GM13976 (cell line): Measurements from ENCODE around the gene RNF121.

ENCODE experiments used
- DNase-seq: peaks from one replicate; pipeline ENCODE4 v3.0.0; 2012; ENCODE audit warnings: low spot score
- in situ Hi-C: fragments of 300-500 bp; cut with MboI; formaldehyde crosslinking; loops from one replicate; pipeline ENCODE4 v1.12.0; 2022; ENCODE audit warnings: low sequenced_read_pairs, mixed read lengths, inconsistent platforms; ENCODE audit not compliant: unreplicated experiment
- TF ChIP-seq, protein P1 (sequence below): IDR thresholded peaks from 2 replicates; pipeline ENCODE4 v1.5.1; 2012; ENCODE audit warnings: borderline replicate concordance, mild to moderate bottlenecking; ENCODE audit not compliant: insufficient read depth; ENCODE audit errors: extremely low read depth, missing control alignments, control extremely low read depth

Gene RNF121

DNA sequence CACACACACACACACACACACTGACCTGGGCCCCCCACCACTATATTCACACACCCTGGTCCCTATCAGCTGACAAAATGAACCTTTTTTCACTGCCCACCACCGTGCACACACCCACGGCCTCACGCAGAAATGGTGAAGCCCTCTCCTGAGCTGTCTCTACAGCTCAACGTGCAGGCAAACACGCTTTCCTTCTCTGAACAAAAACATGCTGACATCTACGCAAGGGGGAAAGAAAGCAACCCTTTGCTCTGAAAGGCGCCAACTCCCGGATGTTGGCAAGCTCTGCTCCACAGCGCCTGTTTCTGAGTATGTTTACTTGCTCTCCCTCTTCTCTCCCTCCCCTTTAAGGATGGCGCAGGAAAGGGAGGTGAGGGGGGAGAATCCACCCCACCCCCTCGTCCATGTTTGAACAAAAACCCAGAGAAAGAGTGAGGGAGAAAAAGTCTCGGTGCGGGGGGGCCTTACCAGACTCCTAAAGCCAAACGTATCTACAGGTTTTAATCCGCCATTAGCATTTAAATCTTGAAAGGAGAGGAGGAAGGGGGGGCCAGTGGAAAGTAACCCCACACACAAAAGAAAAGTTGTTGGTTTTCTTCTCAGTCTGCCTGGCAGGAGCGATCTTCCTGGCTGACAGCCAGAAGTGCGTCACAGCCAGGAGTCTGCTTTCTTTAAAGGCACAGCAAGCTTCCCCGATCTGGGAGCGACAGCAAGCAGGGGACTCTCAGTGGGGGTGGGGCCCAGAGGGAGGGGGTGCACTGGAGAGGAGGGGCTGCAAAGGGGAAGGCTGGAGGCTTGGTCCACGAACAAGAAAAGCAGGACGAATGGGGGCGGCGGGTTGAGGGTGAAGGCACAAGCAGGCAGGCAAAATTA lies 111.9 kb downstream of the RNF121 start:
- TF ChIP-seq, protein P1, sequence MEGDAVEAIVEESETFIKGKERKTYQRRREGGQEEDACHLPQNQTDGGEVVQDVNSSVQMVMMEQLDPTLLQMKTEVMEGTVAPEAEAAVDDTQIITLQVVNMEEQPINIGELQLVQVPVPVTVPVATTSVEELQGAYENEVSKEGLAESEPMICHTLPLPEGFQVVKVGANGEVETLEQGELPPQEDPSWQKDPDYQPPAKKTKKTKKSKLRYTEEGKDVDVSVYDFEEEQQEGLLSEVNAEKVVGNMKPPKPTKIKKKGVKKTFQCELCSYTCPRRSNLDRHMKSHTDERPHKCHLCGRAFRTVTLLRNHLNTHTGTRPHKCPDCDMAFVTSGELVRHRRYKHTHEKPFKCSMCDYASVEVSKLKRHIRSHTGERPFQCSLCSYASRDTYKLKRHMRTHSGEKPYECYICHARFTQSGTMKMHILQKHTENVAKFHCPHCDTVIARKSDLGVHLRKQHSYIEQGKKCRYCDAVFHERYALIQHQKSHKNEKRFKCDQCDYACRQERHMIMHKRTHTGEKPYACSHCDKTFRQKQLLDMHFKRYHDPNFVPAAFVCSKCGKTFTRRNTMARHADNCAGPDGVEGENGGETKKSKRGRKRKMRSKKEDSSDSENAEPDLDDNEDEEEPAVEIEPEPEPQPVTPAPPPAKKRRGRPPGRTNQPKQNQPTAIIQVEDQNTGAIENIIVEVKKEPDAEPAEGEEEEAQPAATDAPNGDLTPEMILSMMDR, result no peak
- peak; percentile 70 for DNase-seq
- in situ Hi-C loops, result no loop called here

GRCh38 chr11:72041364-72042063 lies 112.7 kb downstream of the RNF121 start:
- DNase-seq, result peak; percentile 45
- TF ChIP-seq, protein P1, result no peak
- in situ Hi-C loops, result no loop called here

DNA sequence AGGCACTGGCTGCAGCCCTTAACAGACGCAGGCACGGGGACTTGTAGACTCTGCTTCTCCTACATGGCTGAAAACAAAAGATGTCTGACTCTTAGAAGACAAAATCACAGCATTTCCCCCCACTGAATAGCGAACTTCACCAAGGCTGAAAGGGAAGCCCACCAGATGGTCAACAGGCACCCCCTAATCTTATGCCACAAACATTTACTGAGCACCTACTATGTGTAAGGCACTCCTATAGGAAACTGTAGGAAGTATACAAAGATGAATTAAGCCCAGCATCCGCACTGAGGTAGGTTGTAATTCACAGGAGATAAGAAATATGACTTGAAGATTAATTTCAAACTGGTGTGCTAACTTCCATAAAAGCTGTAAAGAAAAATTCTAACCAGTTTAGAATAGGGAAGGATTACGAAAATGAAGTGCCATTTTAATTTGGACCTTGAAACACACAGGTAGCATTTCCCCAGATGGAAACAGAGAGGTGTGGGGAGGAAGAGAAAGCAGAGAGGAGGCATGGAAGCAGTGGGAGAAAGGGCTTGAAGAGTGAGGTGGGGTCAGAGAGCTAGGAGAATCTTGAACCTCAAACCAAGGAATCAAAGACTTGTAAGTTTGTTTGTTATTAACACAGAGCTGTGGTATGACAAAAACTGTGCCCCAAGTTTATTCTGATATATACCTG lies 113.4 kb downstream of the RNF121 start:
- in situ Hi-C loops, result no loop called here
- TF ChIP-seq, protein P1, result no peak
- no peak for DNase-seq

- TF ChIP-seq, protein P1, result no peak
- no peak for DNase-seq
- in situ Hi-C loops, result no loop called here
Measured at GRCh38 chr11:72045849-72046248, 117.0 kb downstream of the RNF121 start.
